SH-SY5Y (cell line): ENCODE results near the gene CNOT9.

Experiments
- GATA2 ChIP-seq: IDR thresholded peaks from 2 replicates; pipeline ENCODE4 v1.6.1; 2011; ENCODE audit warnings: mild to moderate bottlenecking, low read depth, low read length
- GATA3 ChIP-seq: IDR thresholded peaks from 2 replicates; pipeline ENCODE4 v1.6.1; 2011; ENCODE audit warnings: low read depth, mild to moderate bottlenecking, low read length, moderate library complexity

GRCh38 chr2:218518876-218519275, 49.8 kb upstream of the CNOT9 start:
- no peak for TF ChIP-seq GATA2
- TF ChIP-seq GATA3: no peak
